GM19351 (cell line): Measurements from ENCODE around the gene ZBTB25.

Experiments used
- ATAC-seq: cut with Tn5 transposase; IDR thresholded peaks from one replicate; pipeline ENCODE4 v1.9.1; 2021; ENCODE audit warnings: mild to moderate bottlenecking, moderate library complexity; ENCODE audit not compliant: unreplicated experiment

Gene ZBTB25, protein sequence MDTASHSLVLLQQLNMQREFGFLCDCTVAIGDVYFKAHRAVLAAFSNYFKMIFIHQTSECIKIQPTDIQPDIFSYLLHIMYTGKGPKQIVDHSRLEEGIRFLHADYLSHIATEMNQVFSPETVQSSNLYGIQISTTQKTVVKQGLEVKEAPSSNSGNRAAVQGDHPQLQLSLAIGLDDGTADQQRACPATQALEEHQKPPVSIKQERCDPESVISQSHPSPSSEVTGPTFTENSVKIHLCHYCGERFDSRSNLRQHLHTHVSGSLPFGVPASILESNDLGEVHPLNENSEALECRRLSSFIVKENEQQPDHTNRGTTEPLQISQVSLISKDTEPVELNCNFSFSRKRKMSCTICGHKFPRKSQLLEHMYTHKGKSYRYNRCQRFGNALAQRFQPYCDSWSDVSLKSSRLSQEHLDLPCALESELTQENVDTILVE

DNA sequence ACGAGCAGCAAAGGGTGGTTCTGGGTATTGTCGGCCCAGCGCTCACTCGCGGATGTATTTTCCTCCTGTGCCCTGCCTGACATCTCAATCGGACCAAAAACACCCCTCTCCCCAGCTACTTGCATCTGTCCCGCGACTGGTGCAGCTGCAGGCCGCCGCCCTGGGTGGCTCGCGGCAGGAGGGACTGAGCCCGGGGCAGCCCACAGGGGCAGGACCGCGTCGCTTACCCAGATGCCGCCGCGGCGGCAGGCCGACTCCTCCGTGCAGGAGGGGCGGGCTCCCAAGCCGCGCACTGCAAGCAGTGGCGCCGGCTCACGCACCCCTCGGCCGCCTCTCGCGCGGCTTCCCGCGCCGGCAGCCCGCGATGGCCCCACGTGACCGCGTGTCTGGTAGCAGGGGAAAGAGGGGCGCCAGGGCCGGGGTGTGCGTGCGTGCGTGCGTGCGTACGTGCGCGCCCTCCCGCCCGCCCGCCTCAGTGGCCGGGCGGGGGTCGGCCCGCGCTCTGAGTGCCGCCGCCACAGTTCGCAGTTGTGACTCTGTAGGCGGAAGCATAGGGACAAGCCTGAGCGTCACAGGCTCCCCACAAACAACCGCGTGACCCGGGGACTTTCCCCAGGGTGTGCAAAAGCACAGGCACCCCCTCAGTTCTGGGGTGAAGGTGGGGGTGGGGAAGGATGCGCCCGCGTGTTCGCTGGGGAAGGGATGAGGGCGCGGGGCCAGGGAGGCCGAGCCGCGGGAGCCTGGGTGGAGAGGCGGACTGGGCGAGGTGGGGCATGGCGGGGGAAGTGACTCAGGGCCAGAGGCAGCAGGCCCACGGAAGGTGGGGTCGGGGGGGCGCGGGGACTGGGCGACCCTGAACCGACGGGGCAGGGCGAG, at the start of gene ZBTB25:
Gene ZBTB25, minus strand, starts transcription at position 405 of the 876 bp plus-strand sequence. CDS start 13,305 bp downstream, outside the sequence.
- ATAC-seq, result peak; percentile 57

DNA sequence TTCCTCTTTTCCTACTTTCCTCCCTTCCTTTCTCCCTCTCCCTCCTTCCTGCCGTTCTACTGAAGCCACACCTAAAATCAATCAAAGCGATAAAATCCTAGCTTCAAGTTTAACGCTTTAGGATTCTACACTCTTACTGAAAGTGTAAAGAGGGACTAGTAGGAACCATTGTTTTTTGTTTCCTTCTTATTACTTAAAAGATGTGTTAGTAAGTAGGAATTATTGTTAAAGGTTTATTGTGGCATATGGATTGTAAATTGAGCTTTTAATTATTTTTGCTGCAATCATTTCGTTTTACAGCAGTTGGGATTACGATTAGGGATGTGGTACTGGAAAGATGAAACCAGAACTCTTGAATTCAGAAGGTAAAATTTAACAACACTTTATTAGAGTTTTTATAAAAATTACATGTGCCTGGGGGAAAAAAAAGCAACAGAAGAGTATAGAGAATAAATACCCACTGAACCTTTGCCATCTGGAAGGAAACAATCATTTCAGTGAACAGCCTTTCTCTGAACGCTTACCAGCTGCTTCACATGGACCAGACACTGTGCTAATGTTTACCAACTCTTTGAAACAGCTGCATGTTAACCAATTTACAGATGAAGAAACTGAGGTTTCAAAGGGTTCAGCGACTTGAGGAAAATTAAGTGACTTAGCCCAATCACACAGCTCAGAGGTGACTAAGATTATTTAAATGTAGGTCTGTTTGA, 47.1 kb upstream of the ZBTB25 start:
- no peak for ATAC-seq

DNA sequence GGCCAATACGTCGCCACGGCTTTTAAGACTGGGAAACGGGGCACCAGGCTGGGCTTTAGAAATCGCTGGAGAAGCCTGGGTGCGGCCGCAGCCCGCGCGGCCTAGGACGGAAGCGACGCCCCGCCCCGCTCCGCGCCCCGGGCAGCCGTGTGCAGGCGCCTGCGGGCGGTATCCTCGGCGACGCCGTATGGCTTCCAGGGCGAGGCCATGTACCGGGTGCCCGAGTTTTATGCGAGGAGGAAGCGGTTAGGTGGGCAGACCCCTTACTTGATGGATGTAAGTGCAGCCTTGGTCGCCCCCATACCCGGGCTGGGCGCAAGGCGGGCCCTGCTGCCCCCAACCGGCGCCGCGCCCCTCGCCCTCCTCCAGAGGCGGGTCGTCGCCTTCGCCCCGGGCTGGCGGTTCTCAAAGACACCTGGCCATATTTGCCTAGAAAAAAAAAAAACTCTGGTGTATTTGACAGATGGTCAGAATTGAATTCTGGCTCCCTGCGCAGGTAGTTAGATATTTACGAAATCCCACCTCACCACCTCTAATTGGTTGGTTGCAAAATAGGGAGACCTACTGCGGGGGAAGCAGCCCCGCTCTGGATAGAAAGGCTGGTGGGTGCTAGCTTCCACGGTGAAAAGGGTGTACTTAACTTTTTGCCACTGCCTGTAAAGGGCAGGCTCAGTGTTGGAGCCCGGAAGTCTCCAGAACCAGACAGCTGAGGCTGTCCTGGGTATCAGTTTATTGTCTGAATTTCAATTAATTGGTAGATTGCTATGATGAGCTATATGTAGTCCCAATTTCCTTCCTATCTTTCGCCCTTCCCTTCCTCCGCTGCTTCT, 46.4 kb upstream of the ZBTB25 start, which contains the start of gene PPP1R36:
Gene PPP1R36, plus strand, starts transcription at position 171 of the 830 bp plus-strand sequence. Its CDS starts 37 bp downstream, at position 208.
- no peak for ATAC-seq

DNA sequence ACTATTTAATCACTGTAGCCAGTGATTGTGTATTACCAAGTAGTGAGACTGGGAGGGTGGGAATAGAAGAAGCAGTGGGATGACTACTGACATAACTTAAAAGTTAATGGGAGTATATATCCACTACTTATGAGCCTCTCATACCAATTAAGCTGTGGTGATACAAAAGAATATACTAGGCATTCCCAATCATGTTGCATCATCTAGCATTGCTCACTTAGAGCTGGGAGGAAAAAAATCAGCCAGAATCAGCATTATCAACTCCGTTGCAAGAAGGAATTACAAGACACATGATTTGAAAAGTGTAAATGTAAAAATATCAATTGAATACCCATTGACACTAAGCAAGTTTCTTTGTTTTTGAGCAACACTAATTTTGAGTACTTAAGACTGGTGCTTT, 45.4 kb upstream of the ZBTB25 start:
- ATAC-seq, result no peak

DNA sequence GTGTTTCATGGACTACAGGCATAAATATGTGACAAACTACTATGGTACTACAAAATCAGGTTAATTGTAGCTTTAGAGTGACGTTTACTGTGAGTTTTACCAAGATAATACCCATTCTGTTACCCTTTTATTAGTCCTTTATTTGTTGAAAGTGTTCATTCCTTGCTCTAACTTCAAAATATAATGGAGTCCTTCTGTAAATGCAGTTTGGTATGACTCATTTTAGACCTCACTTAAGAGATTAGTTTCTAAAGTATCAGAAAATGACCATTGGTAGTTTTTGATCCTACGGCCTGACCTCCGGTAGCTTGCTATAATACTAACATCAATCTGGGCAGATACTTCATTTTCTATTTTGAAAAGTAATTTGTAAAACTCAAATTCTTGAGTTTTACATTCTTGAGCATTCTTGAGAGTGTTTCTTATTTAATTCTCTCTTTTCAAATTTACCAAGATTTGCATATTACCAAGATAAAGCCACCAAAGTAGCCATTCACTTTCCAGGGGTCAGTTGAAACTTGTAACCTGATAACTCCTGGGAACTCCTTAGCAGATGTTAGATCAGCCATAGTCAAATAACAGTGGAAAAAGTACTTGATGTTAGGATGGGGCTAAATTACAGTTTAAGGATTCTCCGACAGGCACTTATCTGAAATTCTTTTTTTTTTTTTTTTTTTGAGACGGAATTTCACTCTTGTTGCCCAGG, 41.1 kb upstream of the ZBTB25 start:
- ATAC-seq, result no peak

DNA sequence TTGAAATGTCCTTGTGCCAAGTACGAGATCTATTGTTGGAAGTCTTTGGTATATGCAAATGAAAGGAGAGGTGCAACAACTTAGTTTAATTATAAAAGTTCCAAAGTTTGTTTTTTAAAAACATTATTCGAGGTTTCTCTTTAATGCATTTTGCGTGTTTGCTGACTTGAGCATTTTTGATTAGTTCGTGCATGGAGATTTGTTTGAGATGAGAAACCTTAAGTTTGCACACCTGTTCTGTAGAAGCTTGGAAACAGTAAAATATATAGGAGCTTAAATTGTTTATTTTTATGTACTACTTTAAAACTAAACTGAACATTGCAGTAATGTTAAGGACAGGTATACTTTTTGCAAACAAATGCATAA, 39.2 kb upstream of the ZBTB25 start:
- ATAC-seq, result no peak

DNA sequence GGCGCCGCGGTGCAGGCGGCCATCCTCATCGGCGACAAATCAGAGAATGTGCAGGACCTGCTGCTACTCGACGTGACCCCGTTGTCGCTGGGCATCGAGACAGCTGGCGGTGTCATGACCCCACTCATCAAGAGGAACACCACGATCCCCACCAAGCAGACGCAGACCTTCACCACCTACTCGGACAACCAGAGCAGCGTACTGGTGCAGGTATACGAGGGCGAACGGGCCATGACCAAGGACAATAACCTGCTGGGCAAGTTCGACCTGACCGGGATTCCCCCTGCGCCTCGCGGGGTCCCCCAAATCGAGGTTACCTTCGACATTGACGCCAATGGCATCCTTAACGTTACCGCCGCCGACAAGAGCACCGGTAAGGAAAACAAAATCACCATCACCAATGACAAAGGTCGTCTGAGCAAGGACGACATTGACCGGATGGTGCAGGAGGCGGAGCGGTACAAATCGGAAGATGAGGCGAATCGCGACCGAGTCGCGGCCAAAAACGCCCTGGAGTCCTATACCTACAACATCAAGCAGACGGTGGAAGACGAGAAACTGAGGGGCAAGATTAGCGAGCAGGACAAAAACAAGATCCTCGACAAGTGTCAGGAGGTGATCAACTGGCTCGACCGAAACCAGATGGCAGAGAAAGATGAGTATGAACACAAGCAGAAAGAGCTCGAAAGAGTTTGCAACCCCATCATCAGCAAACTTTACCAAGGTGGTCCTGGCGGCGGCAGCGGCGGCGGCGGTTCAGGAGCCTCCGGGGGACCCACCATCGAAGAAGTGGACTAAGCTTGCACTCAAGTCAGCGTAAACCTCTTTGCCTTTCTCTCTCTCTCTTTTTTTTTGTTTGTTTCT, 38.6 kb upstream of the ZBTB25 start:
- ATAC-seq, result no peak

DNA sequence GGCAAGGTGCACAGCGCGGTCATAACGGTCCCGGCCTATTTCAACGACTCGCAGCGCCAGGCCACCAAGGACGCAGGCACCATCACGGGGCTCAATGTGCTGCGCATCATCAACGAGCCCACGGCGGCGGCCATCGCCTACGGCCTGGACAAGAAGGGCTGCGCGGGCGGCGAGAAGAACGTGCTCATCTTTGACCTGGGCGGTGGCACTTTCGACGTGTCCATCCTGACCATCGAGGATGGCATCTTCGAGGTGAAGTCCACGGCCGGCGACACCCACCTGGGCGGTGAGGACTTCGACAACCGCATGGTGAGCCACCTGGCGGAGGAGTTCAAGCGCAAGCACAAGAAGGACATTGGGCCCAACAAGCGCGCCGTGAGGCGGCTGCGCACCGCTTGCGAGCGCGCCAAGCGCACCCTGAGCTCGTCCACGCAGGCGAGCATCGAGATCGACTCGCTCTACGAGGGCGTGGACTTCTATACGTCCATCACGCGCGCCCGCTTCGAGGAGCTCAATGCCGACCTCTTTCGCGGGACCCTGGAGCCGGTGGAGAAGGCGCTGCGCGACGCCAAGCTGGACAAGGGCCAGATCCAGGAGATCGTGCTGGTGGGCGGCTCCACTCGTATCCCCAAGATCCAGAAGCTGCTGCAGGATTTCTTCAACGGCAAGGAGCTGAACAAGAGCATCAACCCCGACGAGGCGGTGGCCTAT, 37.8 kb upstream of the ZBTB25 start:
- ATAC-seq, result no peak

DNA sequence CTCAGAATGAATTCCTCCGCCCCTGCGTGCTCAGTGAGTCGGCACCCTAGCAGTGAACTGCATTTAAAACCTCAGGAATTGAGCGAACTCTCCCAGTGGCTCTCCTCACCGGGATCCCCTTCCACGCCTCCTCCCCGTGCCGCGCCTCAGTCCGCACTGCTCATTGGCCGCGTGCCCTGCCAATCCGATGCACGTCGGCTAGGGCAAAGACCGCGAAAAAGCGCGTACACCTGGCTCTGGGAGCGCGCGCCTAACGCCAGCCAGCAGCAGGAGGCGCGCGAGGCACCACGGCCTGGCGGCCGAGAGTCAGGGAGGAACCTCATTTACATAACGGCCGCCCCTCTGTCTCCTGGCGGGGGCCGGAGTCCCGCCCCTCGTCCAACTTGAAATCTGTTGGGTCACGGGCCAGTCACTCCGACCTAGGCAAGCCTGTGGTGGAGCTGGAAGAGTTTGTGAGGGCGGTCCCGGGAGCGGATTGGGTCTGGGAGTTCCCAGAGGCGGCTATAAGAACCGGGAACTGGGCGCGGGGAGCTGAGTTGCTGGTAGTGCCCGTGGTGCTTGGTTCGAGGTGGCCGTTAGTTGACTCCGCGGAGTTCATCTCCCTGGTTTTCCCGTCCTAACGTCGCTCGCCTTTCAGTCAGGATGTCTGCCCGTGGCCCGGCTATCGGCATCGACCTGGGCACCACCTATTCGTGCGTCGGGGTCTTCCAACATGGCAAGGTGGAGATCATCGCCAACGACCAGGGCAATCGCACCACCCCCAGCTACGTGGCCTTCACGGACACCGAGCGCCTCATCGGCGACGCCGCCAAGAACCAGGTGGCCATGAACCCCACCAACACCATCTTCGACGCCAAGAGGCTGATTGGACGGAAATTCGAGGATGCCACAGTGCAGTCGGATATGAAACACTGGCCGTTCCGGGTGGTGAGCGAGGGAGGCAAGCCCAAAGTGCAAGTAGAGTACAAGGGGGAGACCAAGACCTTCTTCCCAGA, 36.9 kb upstream of the ZBTB25 start, which contains the start of gene HSPA2:
Gene HSPA2, plus strand, starts transcription at position 534 of the 995 bp plus-strand sequence. Its CDS starts 109 bp downstream, at position 643.
- peak; percentile 95 for ATAC-seq

DNA sequence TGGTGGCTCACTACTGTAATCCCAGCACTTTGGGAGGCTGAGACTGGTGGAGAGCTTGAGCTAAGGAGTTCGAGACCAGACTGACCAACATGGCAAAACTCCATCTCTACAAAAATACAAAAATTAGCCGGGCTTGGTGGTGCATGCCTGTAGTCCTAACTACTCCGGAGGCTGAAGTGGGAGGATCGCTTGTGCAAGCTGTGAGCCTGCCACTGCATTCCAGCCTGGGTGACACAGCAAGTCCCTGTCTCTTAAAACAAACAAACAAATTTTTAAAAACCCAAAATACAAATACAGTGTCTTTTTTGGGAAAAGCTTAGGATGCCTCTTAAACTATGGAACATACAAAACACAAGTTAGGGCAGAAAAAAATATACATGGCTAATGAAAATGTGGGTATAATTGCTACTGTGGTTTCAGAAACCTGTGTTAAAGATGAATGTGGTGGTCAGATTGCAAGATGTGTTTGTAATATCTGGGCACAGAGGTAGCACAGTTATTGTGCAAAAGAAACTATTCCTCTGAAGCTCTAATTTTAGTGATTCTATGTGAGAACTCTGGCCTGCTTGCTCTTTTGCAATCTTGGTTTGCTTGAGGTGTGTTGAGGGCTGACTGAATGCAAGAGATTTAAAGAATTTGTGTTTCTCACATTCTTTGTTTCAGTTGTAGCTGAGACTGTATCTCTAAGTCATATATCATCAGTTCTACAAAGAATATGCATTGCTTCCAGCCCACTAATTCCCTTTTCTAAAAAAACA, 33.0 kb upstream of the ZBTB25 start:
- ATAC-seq, result no peak

DNA sequence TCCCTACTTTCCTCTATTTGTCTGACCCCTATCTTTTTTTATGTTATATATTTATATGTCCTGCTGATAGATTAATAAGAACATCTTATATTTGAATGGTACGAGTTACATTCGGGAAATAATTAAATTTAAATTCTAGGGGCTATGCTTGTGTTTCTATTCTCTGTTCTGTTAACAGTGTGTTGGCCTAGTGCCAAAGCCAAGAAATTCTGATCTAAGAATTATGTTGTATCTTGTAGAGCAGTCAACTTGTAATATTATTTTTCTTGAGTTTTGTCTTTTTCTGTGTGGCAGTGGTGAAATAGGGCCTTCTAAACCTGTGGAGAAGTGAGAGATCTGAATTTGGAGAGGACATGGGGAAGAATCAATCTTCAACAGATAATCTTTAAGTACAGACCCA, 27.9 kb upstream of the ZBTB25 start:
- no peak for ATAC-seq

DNA sequence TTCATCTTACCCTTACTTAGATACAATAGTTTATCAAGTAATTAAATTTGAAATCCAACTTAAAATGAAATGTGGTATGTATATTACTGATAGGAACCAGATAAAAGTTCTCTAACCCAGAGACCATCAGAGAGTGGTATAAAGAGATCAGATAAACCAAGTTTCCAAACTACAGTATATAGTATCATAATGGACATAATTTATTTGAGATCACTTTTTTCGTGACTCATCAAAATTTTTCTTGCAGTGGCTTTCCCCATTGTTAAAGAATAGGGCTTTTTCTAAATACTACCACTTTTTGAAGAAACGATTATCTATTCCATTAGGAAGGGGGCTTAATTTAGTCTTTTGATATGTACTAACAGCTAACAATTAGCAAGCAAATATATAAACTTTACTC, 21.7 kb upstream of the ZBTB25 start:
- no peak for ATAC-seq

DNA sequence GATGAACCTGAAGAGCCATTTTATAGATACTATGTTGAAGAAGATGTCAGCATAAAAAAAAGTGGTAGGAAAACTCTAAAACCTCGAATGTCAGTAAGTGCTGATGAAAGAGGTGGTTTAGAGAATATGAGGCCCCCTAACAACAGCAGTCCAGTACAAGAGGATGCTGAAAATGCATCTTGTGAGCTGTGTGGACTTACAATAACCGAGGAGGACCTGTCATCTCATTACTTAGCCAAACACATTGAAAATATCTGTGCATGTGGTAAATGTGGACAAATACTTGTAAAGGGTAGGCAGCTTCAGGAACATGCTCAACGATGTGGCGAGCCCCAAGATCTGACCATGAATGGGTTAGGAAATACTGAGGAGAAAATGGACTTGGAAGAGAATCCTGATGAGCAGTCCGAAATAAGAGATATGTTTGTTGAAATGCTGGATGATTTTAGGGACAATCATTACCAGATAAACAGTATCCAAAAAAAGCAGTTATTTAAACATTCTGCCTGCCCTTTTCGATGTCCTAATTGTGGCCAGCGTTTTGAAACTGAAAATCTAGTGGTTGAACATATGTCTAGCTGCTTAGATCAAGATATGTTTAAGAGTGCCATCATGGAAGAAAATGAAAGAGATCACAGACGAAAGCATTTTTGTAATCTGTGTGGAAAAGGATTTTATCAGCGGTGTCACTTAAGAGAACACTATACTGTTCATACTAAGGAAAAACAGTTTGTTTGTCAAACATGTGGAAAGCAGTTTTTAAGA, 19.1 kb upstream of the ZBTB25 start:
- ATAC-seq, result no peak

DNA sequence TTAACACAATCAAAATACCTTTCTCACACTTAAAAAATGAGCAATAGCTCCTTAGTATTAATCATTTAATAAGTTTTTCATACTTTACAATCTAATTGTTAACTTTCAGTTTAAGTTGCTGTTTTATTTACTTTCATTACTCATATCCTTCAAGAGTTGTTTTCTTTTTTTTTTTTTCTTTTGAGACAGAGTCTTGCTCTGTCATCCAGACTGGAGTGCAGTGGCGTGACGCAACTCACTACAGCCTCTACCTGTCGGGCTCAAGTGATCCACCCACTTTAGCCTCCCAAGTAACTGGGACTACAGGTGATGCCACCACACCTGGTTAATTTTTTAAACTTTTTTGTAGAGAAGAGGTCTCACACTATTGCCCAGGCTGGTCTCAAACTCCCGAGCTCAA, 17.1 kb upstream of the ZBTB25 start:
- ATAC-seq, result no peak

DNA sequence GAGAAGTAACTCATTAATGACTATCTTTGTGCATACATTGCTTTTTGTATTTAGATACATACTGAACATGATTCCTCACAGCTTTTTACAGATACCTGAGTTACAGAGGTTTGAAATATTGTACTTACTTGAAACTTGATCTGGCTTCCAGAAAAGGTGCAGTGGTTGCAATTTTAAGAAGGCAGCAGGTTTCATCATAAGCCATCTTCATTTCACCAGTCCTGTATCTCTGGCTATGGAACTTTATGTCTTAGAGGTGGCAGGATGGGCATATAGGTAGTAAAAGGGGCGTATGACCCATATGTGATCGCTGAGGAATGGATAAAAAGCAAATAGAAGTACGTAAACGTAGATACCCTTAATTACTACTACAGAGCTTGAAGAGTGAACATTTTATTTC, 14.6 kb upstream of the ZBTB25 start:
- no peak for ATAC-seq
